Activated naive CD8-positive, alpha-beta T cell treated with anti-CD3 and anti-CD28 coated beads for 36 hours (primary cell): ENCODE data around the gene TNIK. TPM values are rescaled to one million over a fixed set of nuclear protein-coding genes. Genes with fewer than 3 reads are reported as not detected.

Experiments used
- DNase-seq: peaks from one replicate; pipeline ENCODE4 v3.0.0; 2021
- H3K27ac Mint-ChIP-seq: one replicate; pipeline ENCODE4 v1.8.0; 2022; ENCODE audit warnings: mild to moderate bottlenecking, moderate library complexity, mixed read lengths
- H3K27me3 Mint-ChIP-seq: one replicate; pipeline ENCODE4 v1.8.0; 2022; ENCODE audit warnings: mild to moderate bottlenecking, mixed read lengths
- H3K36me3 Mint-ChIP-seq: one replicate; pipeline ENCODE4 v1.8.0; 2021; ENCODE audit warnings: mild to moderate bottlenecking, mixed read lengths
- H3K4me1 Mint-ChIP-seq: one replicate; pipeline ENCODE4 v1.8.0; 2021; ENCODE audit warnings: mixed read lengths
- H3K4me3 Mint-ChIP-seq: one replicate; pipeline ENCODE4 v1.8.0; 2022; ENCODE audit warnings: mild to moderate bottlenecking, moderate library complexity, mixed read lengths
- H3K9me3 Mint-ChIP-seq: one replicate; pipeline ENCODE4 v1.8.0; 2022; ENCODE audit warnings: mixed read lengths
- total RNA-seq, 2 experiments: library from RNA; stranded (reverse); gene quantifications; one replicate each; pipeline ENCODE4 v1.2.3, GENCODE V29; 2021

The TNIK gene
- total RNA-seq, 2 experiments from 2014 or later, result 21.3 to 24.6 TPM

- no peaks in the 10 kb centered on the region for H3K27me3 Mint-ChIP-seq
- H3K27ac Mint-ChIP-seq, result no peak overlapping the region
- no peak overlapping the region for H3K4me3 Mint-ChIP-seq
- no peak for DNase-seq
- no peaks in the 10 kb centered on the region for H3K9me3 Mint-ChIP-seq
- no peaks in the 10 kb centered on the region for H3K4me1 Mint-ChIP-seq
- no peaks in the 10 kb centered on the region for H3K36me3 Mint-ChIP-seq
Measured at GRCh38 chr3:171058058-171058457, 402.1 kb downstream of the TNIK start.

- Mint-ChIP-seq H3K4me3 (no peak overlapping the region), H3K27me3 (no peaks in the 10 kb centered on the region), H3K27ac (no peak overlapping the region), H3K9me3 (no peaks in the 10 kb centered on the region), H3K36me3 (no peaks in the 10 kb centered on the region), H3K4me1 (no peaks in the 10 kb centered on the region)
- no peak for DNase-seq
Measured at GRCh38 chr3:171057072-171057471, 403.1 kb downstream of the TNIK start.

GRCh38 chr3:171056528-171056927, 403.7 kb downstream of the TNIK start:
- no peak overlapping the region for H3K27ac Mint-ChIP-seq
- DNase-seq, result no peak

GRCh38 chr3:171055336-171056178, 404.6 kb downstream of the TNIK start:
- no peaks in the 10 kb centered on the region for H3K36me3 Mint-ChIP-seq
- H3K27me3 Mint-ChIP-seq, result no peaks in the 10 kb centered on the region
- H3K4me1 Mint-ChIP-seq, result no peaks in the 10 kb centered on the region

More at GRCh38 chr3:171056528-171056927, 403.7 kb downstream of the TNIK start:
- Mint-ChIP-seq H3K36me3 (no peaks in the 10 kb centered on the region), H3K27me3 (no peaks in the 10 kb centered on the region), H3K4me1 (no peaks in the 10 kb centered on the region), H3K4me3 (no peak overlapping the region), H3K9me3 (no peaks in the 10 kb centered on the region)

GRCh38 chr3:171054921-171055320, 405.3 kb downstream of the TNIK start:
- Mint-ChIP-seq H3K36me3 (no peaks in the 10 kb centered on the region), H3K27me3 (no peaks in the 10 kb centered on the region), H3K27ac (no peak overlapping the region), H3K9me3 (no peaks in the 10 kb centered on the region), H3K4me1 (no peaks in the 10 kb centered on the region), H3K4me3 (no peak overlapping the region)
- no peak for DNase-seq

More at GRCh38 chr3:171055336-171056178, 404.6 kb downstream of the TNIK start:
- Mint-ChIP-seq H3K27ac (no peak overlapping the region), H3K4me3 (no peak overlapping the region), H3K9me3 (no peaks in the 10 kb centered on the region)
- DNase-seq, result no peak

- Mint-ChIP-seq H3K36me3 (no peaks in the 10 kb centered on the region), H3K4me3 (no peak overlapping the region), H3K27ac (no peak overlapping the region)
Measured at GRCh38 chr3:171054231-171054630, 406.0 kb downstream of the TNIK start.

GRCh38 chr3:171049861-171050444, 410.3 kb downstream of the TNIK start:
- no peak overlapping the region for H3K27ac Mint-ChIP-seq

More at GRCh38 chr3:171054231-171054630, 406.0 kb downstream of the TNIK start:
- Mint-ChIP-seq H3K27me3 (no peaks in the 10 kb centered on the region), H3K9me3 (no peaks in the 10 kb centered on the region), H3K4me1 (no peaks in the 10 kb centered on the region)
- DNase-seq, result no peak

GRCh38 chr3:171046760-171047159, 413.4 kb downstream of the TNIK start:
- Mint-ChIP-seq H3K9me3 (no peaks in the 10 kb centered on the region), H3K27me3 (peaks cover 18% of the 10 kb centered on the region), H3K27ac (no peak overlapping the region), H3K4me1 (no peaks in the 10 kb centered on the region), H3K4me3 (no peak overlapping the region), H3K36me3 (no peaks in the 10 kb centered on the region)
- DNase-seq, result no peak

More at GRCh38 chr3:171049861-171050444, 410.3 kb downstream of the TNIK start:
- H3K36me3 Mint-ChIP-seq, result no peaks in the 10 kb centered on the region
- H3K27me3 Mint-ChIP-seq, result peaks cover 7% of the 10 kb centered on the region
- no peak overlapping the region for H3K4me3 Mint-ChIP-seq
- H3K9me3 Mint-ChIP-seq, result no peaks in the 10 kb centered on the region
- no peaks in the 10 kb centered on the region for H3K4me1 Mint-ChIP-seq
- peak; percentile 34 for DNase-seq

- no peaks in the 10 kb centered on the region for H3K4me1 Mint-ChIP-seq
- H3K9me3 Mint-ChIP-seq, result no peaks in the 10 kb centered on the region
- no peak for DNase-seq
- H3K4me3 Mint-ChIP-seq, result no peak overlapping the region
- H3K27me3 Mint-ChIP-seq, result peaks cover 20% of the 10 kb centered on the region
- H3K27ac Mint-ChIP-seq, result no peak overlapping the region
- no peaks in the 10 kb centered on the region for H3K36me3 Mint-ChIP-seq
Measured at GRCh38 chr3:171044835-171045793, 415.1 kb downstream of the TNIK start.

GRCh38 chr3:171044384-171044783, 415.8 kb downstream of the TNIK start:
- H3K4me1 Mint-ChIP-seq, result no peaks in the 10 kb centered on the region
- DNase-seq, result no peak
- H3K4me3 Mint-ChIP-seq, result no peak overlapping the region
- H3K27me3 Mint-ChIP-seq, result peaks cover 26% of the 10 kb centered on the region
- no peak overlapping the region for H3K27ac Mint-ChIP-seq
- no peaks in the 10 kb centered on the region for H3K36me3 Mint-ChIP-seq
- no peaks in the 10 kb centered on the region for H3K9me3 Mint-ChIP-seq

- peaks cover 42% of the 10 kb centered on the region for H3K27me3 Mint-ChIP-seq
- H3K9me3 Mint-ChIP-seq, result no peaks in the 10 kb centered on the region
- DNase-seq, result no peak
- no peak overlapping the region for H3K27ac Mint-ChIP-seq
- H3K4me1 Mint-ChIP-seq, result no peaks in the 10 kb centered on the region
- H3K36me3 Mint-ChIP-seq, result no peaks in the 10 kb centered on the region
- H3K4me3 Mint-ChIP-seq, result no peak overlapping the region
Measured at GRCh38 chr3:171039674-171040073, 420.5 kb downstream of the TNIK start.

- Mint-ChIP-seq H3K27ac (no peak overlapping the region), H3K9me3 (no peaks in the 10 kb centered on the region), H3K4me3 (no peak overlapping the region), H3K36me3 (no peaks in the 10 kb centered on the region), H3K4me1 (no peaks in the 10 kb centered on the region), H3K27me3 (peaks cover 44% of the 10 kb centered on the region)
- no peak for DNase-seq
Measured at GRCh38 chr3:171038342-171038741, 421.9 kb downstream of the TNIK start.

- H3K27me3 Mint-ChIP-seq, result peaks cover 21% of the 10 kb centered on the region
- no peaks in the 10 kb centered on the region for H3K9me3 Mint-ChIP-seq
- no peaks in the 10 kb centered on the region for H3K36me3 Mint-ChIP-seq
- no peak overlapping the region for H3K4me3 Mint-ChIP-seq
- DNase-seq, result no peak
- H3K27ac Mint-ChIP-seq, result no peak overlapping the region
- peaks cover 9% of the 10 kb centered on the region for H3K4me1 Mint-ChIP-seq
Measured at GRCh38 chr3:171028779-171029232, 431.4 kb downstream of the TNIK start.

GRCh38 chr3:171028025-171028778, 432.0 kb downstream of the TNIK start:
- no peaks in the 10 kb centered on the region for H3K36me3 Mint-ChIP-seq
- H3K4me3 Mint-ChIP-seq, result no peak overlapping the region
- no peaks in the 10 kb centered on the region for H3K9me3 Mint-ChIP-seq
- peaks cover 21% of the 10 kb centered on the region for H3K27me3 Mint-ChIP-seq
- peaks cover 9% of the 10 kb centered on the region for H3K4me1 Mint-ChIP-seq
- DNase-seq, result peak; percentile 82
- peak overlapping the region; percentile 66 for H3K27ac Mint-ChIP-seq
